HG03103 (cell line): ENCODE data around the gene CLIP1.
"Not testable (repeated sequence)": the region's sequence is repeated elsewhere in the genome, so short reads cannot be mapped to it uniquely, and the experiment has no call there.

Experiments
- ATAC-seq: cut with Tn5 transposase; IDR thresholded peaks from one replicate; pipeline ENCODE4 v1.9.1; 2021; ENCODE audit warnings: low read depth; ENCODE audit not compliant: unreplicated experiment

Gene CLIP1

GRCh38 chr12:122437656-122438121 is 15.2 kb upstream of the CLIP1 start:
- no peak for ATAC-seq

- ATAC-seq, result no peak
Measured at GRCh38 chr12:122435186-122435585, 12.7 kb upstream of the CLIP1 start.

- ATAC-seq, result not testable (repeated sequence)
Measured at GRCh38 chr12:122429043-122429442, 6.6 kb upstream of the CLIP1 start.

- no peak for ATAC-seq
Measured at GRCh38 chr12:122427403-122427802, 4.9 kb upstream of the CLIP1 start.

GRCh38 chr12:122423258-122424165 is 1.0 kb upstream of the CLIP1 start:
- ATAC-seq, result no peak

- ATAC-seq, result peak; percentile 15
Measured at GRCh38 chr12:122422730-122423257, 325 bp upstream of the CLIP1 start.

- ATAC-seq, result no peak
Measured at GRCh38 chr12:122421187-122421820, 1.2 kb downstream of the CLIP1 start.

GRCh38 chr12:122420471-122421162 is 1.9 kb downstream of the CLIP1 start:
- no peak for ATAC-seq

- ATAC-seq, result not testable (repeated sequence)
Measured at GRCh38 chr12:122419094-122419493, 3.4 kb downstream of the CLIP1 start.

- not testable (repeated sequence) for ATAC-seq
Measured at GRCh38 chr12:122415665-122416064, 6.8 kb downstream of the CLIP1 start.

- ATAC-seq, result no peak
Measured at GRCh38 chr12:122413516-122414404, 8.7 kb downstream of the CLIP1 start.

- ATAC-seq, result no peak
Measured at GRCh38 chr12:122412851-122413433, 9.5 kb downstream of the CLIP1 start.

- no peak for ATAC-seq
Measured at GRCh38 chr12:122411537-122411936, 10.9 kb downstream of the CLIP1 start.

- no peak for ATAC-seq
Measured at GRCh38 chr12:122407208-122407607, 15.3 kb downstream of the CLIP1 start.

GRCh38 chr12:122406701-122407164 is 15.7 kb downstream of the CLIP1 start:
- no peak for ATAC-seq

GRCh38 chr12:122403831-122404230 is 18.6 kb downstream of the CLIP1 start:
- ATAC-seq, result no peak

GRCh38 chr12:122403115-122403770 is 19.2 kb downstream of the CLIP1 start:
- no peak for ATAC-seq

GRCh38 chr12:122402264-122402663 is 20.2 kb downstream of the CLIP1 start:
- no peak for ATAC-seq
